Measurements from ENCODE around the gene CEPT1. TPM values are rescaled to one million over a fixed set of nuclear protein-coding genes. Genes with fewer than 3 reads are reported as not detected.
"Not testable (repeated sequence)": the region's sequence is repeated elsewhere in the genome, so short reads cannot be mapped to it uniquely, and the experiment has no call there.

Gene CEPT1
- total and polyA plus RNA-seq, 4 donors: 36.9 to 69.5 (median 43.9) TPM

DNA sequence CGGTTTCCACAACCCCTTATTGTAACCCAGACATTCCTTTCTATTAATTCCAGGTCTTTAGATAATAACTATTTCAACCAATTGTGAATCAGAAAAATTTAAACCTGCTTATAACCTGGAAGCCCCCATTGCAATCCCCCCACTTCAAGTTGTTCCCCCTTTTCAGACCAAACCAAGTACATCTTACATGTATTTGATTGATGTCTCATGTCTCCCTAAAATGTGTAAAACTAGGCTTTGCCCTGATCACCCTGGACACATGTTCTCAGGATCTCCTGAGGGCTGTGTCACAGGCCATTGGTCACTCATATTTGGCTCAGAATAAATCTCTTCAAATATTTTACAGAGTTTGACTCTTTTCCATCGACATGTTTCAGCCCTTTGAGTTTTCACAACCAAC is 75.3 kb downstream of the CEPT1 start:
- not testable (repeated sequence) for H3K9me3 ChIP-seq (ENCODE audit: control insufficient read depth, insufficient read depth, low read length); H3K27ac ChIP-seq (ENCODE audit: low read depth, low read length); H3K4me1 ChIP-seq (ENCODE audit: control insufficient read depth, insufficient read depth, low read length); H3K4me3 ChIP-seq (ENCODE audit: low read depth, low read length); H3K36me3 ChIP-seq (ENCODE audit: control insufficient read depth, insufficient read depth, low read length); H3K27me3 ChIP-seq (ENCODE audit: control insufficient read depth, insufficient read depth, low read length); DNase-seq (ENCODE audit: low read depth in 4 of 6, low spot score in 6 of 6)
- no CpG with 5 or more reads among the region's 2 CpGs for WGBS (ENCODE audit: insufficient coverage)

DNA sequence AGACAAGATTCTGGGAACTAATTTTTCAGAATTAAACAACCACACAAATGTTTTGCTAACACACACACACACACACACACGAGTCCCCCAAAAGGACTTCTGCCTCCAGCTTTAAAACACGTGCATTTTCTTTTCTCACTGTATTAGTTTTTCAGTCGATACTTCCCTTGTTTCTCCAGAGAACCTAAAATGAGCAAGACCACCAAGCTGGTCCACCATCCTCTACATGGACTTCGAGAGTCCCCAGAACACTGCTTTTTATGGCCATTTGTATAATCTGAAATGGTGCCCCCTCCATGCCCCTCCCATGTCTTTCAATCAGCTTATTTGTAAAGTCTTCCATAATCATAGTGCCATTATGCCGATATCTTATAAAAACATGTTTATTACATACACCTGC is 76.7 kb downstream of the CEPT1 start:
- Histone ChIP-seq H3K27me3 (ENCODE audit: control insufficient read depth, insufficient read depth, low read length) (no peaks in the 10 kb centered on the region), H3K4me3 (ENCODE audit: low read depth, low read length) (no peak overlapping the region), H3K27ac (ENCODE audit: low read depth, low read length) (no peak overlapping the region), H3K4me1 (ENCODE audit: control insufficient read depth, insufficient read depth, low read length) (no peaks in the 10 kb centered on the region), H3K36me3 (ENCODE audit: control insufficient read depth, insufficient read depth, low read length) (no peaks in the 10 kb centered on the region), H3K9me3 (ENCODE audit: control insufficient read depth, insufficient read depth, low read length) (no peaks in the 10 kb centered on the region)
- WGBS (ENCODE audit: insufficient coverage): 85% methylated on average over 4 of the region's 5 CpGs
- DNase-seq (ENCODE audit: low read depth in 4 of 6, low spot score in 6 of 6): no peak

GRCh38 chr1:111217183-111217910 is 77.3 kb downstream of the CEPT1 start:
- no peak overlapping the region for H3K27ac ChIP-seq (ENCODE audit: low read depth, low read length)
- no peaks in the 10 kb centered on the region for H3K27me3 ChIP-seq (ENCODE audit: control insufficient read depth, insufficient read depth, low read length)
- H3K4me3 ChIP-seq (ENCODE audit: low read depth, low read length): no peak overlapping the region
- no peaks in the 10 kb centered on the region for H3K4me1 ChIP-seq (ENCODE audit: control insufficient read depth, insufficient read depth, low read length)
- no peak for DNase-seq (ENCODE audit: low read depth in 4 of 6, low spot score in 6 of 6)
- no peaks in the 10 kb centered on the region for H3K9me3 ChIP-seq (ENCODE audit: control insufficient read depth, insufficient read depth, low read length)
- 100% methylated on average over 1 of the region's 5 CpGs for WGBS (ENCODE audit: insufficient coverage)
- H3K36me3 ChIP-seq (ENCODE audit: control insufficient read depth, insufficient read depth, low read length): no peaks in the 10 kb centered on the region

DNA sequence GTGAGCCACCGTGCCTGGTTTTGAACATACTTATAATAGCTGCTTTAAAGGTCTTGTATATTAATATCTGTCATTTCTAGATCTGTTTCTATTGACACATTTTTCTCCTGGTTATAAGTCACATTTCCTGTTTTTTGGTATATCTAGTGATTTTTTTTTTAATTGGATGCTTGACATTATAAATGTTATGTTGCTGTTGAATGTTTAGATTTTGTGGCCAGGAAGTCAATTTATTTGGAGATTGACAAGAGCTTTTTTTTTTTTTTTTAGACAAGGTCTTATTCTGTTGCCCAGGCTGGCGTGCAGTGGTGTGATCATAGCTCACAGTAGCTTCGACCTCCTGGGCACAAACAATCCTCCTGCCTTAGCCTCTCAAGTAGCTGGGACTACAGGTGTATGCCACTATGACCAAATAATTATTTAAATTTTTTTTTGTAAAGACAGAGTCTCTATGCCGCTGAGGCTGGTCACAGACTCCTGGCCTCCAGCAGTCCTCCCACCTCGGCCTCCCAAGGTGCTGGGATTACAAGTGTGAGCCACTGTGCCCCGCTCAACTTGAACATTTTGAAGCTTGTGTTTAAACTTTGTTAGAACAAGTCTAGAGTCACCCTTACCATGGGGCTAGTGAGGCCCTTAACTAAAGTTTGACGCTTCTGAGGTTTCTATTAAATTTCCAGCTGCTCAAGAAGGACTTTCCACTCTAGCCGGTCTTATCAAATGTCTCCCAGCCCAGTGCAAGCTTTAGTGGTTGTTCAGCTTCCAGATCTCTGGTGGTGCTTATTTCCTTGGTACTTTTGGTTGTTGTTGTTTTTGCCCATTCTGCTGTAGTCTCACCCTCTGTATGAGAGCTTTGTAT is 78.9 kb downstream of the CEPT1 start:
- 92% methylated on average over 5 of the region's 8 CpGs for WGBS (ENCODE audit: insufficient coverage)
- H3K9me3 ChIP-seq (ENCODE audit: control insufficient read depth, insufficient read depth, low read length): no peaks in the 10 kb centered on the region

DNA sequence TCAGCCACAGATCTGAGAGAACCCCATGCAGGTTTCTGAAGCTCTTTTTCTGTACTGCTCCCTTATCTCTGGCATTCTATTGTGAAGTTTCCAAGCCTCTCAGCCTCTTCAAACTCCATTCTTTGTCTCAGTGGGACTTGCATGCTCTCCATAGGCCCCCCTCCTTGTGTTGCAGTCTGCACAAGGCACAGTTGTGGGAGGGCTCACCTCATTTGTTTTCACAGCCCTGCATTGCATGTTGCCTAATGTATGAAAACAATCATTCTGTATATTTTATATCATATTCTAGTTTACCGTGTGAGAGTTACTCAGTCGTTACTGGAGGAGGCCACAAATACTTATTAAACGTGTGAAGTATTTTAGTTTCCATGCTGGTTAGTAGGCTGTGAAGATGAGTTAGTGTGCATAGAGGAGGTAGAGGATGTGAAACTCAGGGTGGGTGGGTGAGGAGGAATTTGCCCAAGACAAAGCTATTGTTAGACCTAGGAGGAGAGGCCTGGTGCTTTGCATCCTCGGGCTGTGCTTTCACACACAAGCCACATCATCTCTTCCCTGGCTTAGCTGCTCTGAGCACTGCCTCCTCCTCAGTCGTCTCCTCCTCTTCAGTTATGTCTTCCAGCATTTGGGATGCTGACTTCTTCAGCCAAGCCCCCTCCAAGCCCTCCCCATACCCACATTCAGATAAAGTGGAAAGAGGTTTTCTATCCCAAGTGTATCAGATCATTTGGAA is 79.7 kb downstream of the CEPT1 start:
- no peak overlapping the region for H3K4me3 ChIP-seq (ENCODE audit: low read depth, low read length)
- no peak for DNase-seq (ENCODE audit: low read depth in 4 of 6, low spot score in 6 of 6)
- H3K27ac ChIP-seq (ENCODE audit: low read depth, low read length): no peak overlapping the region

More for the DNA sequence above, 78.9 kb downstream of the CEPT1 start:
- Histone ChIP-seq H3K27me3 (ENCODE audit: control insufficient read depth, insufficient read depth, low read length) (no peaks in the 10 kb centered on the region), H3K4me1 (ENCODE audit: control insufficient read depth, insufficient read depth, low read length) (peaks cover 3% of the 10 kb centered on the region), H3K27ac (ENCODE audit: low read depth, low read length) (no peak overlapping the region), H3K36me3 (ENCODE audit: control insufficient read depth, insufficient read depth, low read length) (no peaks in the 10 kb centered on the region), H3K4me3 (ENCODE audit: low read depth, low read length) (no peak overlapping the region)
- no peak for DNase-seq (ENCODE audit: low read depth in 4 of 6, low spot score in 6 of 6)

DNA sequence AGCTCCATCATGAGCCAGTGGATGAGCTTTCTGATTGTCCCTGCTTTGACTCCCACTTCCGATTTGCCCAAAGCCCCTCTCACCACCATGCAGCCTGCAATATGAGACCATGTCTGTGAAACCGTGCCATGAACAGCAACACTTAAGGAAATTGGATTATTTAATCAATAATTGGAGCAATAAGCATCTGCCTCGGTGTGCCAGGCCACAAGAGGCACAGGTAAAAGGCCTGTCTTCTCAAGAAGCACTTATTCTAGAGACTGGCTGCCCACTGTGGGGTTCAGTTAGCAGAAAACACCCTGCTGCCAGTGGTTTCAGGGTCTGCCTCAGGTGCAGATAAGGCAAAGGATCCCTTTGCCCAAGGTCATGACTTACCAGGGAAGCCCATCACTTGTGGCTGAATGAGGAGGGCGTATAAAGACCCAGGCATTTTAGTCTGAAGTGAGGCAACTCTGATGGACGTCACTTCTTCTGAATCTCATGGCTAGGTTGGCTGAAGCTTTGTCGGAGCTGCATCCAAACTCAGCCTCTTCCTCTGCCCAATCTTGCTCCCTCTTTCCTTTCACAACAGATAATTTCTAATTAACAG is 80.4 kb downstream of the CEPT1 start:
- Histone ChIP-seq H3K4me1 (ENCODE audit: control insufficient read depth, insufficient read depth, low read length) (peaks cover 3% of the 10 kb centered on the region), H3K27ac (ENCODE audit: low read depth, low read length) (no peak overlapping the region)
- 97% methylated on average over 4 of the region's 6 CpGs for WGBS (ENCODE audit: insufficient coverage)

More for the DNA sequence above, 79.7 kb downstream of the CEPT1 start:
- WGBS (ENCODE audit: insufficient coverage): 55% methylated on average over 2 of the region's 5 CpGs
- H3K36me3 ChIP-seq (ENCODE audit: control insufficient read depth, insufficient read depth, low read length): no peaks in the 10 kb centered on the region
- no peaks in the 10 kb centered on the region for H3K9me3 ChIP-seq (ENCODE audit: control insufficient read depth, insufficient read depth, low read length)
- H3K27me3 ChIP-seq (ENCODE audit: control insufficient read depth, insufficient read depth, low read length): no peaks in the 10 kb centered on the region
- H3K4me1 ChIP-seq (ENCODE audit: control insufficient read depth, insufficient read depth, low read length): peaks cover 3% of the 10 kb centered on the region

GRCh38 chr1:111221276-111221632 is 81.2 kb downstream of the CEPT1 start:
- H3K4me3 ChIP-seq (ENCODE audit: low read depth, low read length): no peak overlapping the region
- H3K36me3 ChIP-seq (ENCODE audit: control insufficient read depth, insufficient read depth, low read length): no peaks in the 10 kb centered on the region
- DNase-seq (ENCODE audit: low read depth in 4 of 6, low spot score in 6 of 6): no peak
- WGBS (ENCODE audit: insufficient coverage): no CpG with 5 or more reads among the region's 2 CpGs
- H3K27ac ChIP-seq (ENCODE audit: low read depth, low read length): no peak overlapping the region
- no peaks in the 10 kb centered on the region for H3K27me3 ChIP-seq (ENCODE audit: control insufficient read depth, insufficient read depth, low read length)
- H3K9me3 ChIP-seq (ENCODE audit: control insufficient read depth, insufficient read depth, low read length): no peaks in the 10 kb centered on the region
- peaks cover 3% of the 10 kb centered on the region for H3K4me1 ChIP-seq (ENCODE audit: control insufficient read depth, insufficient read depth, low read length)

More for the DNA sequence above, 80.4 kb downstream of the CEPT1 start:
- Histone ChIP-seq H3K36me3 (ENCODE audit: control insufficient read depth, insufficient read depth, low read length) (no peaks in the 10 kb centered on the region), H3K9me3 (ENCODE audit: control insufficient read depth, insufficient read depth, low read length) (no peaks in the 10 kb centered on the region), H3K27me3 (ENCODE audit: control insufficient read depth, insufficient read depth, low read length) (no peaks in the 10 kb centered on the region), H3K4me3 (ENCODE audit: low read depth, low read length) (no peak overlapping the region)
- DNase-seq (ENCODE audit: low read depth in 4 of 6, low spot score in 6 of 6): no peak

- Histone ChIP-seq H3K4me1 (ENCODE audit: control insufficient read depth, insufficient read depth, low read length) (peaks cover 3% of the 10 kb centered on the region), H3K27me3 (ENCODE audit: control insufficient read depth, insufficient read depth, low read length) (no peaks in the 10 kb centered on the region), H3K36me3 (ENCODE audit: control insufficient read depth, insufficient read depth, low read length) (no peaks in the 10 kb centered on the region), H3K9me3 (ENCODE audit: control insufficient read depth, insufficient read depth, low read length) (no peaks in the 10 kb centered on the region), H3K4me3 (ENCODE audit: low read depth, low read length) (no peak overlapping the region), H3K27ac (ENCODE audit: low read depth, low read length) (no peak overlapping the region)
- WGBS (ENCODE audit: insufficient coverage): 75% methylated on average over 2 of the region's 5 CpGs
- no peak for DNase-seq (ENCODE audit: low read depth in 4 of 6, low spot score in 6 of 6)
These were observed 81.7 kb downstream of the CEPT1 start for GRCh38 chr1:111221633-111222291.
